ENCODE results near the gene TREM2.

The TREM2 gene

DNA sequence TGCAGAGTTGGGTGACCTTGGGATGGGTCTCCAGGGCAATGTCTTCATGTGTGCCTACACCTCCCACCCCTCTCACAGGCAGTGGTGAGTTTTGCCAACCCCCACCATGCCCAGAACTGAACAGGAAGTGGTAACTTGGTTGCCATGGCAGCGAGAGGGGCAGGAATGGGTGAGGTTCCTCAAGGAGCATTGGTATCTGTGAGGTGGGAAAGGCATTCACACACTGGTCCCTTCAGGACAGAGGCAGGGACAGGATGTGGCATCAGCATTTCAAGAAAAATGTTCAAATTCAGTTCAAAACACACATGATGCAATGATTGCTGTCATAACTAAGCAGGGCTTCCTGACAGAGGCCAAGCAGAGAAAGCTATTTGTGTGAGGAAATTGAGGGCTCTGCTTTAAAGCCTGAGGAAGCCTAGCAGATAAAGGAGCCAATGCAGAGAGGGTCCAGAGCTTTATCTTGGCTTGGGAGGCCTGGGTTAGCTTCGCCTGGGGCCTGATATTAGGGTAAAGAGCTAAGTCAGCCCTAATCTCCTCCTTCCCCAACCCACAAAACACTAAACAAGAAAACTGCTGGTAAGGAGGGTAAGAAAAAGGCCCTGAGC is 37.5 kb upstream of the TREM2 start:
- H3K4me3 ChIP-seq (ENCODE audit: low read depth, low read length), result no peak overlapping the region
- DNase-seq (ENCODE audit: low read depth, low spot score), result no peak
- no peak for TF ChIP-seq CTCF (IDR thresholded peaks at IDR 0.05; ENCODE audit: low read depth, low read length)
- in situ Hi-C loops (cut with HindIII; ENCODE audit: low sequenced_read_pairs), result no loop called here

- DNase-seq (ENCODE audit: low read depth, low spot score), result no peak
- no peak overlapping the region for H3K4me3 ChIP-seq (ENCODE audit: low read depth, low read length)
- in situ Hi-C loops (cut with HindIII; ENCODE audit: low sequenced_read_pairs), result no loop called here
- no peak for TF ChIP-seq CTCF (IDR thresholded peaks at IDR 0.05; ENCODE audit: low read depth, low read length)
Measured at GRCh38 chr6:41199552-41200246, 36.8 kb upstream of the TREM2 start.

- H3K4me3 ChIP-seq (ENCODE audit: low read depth, low read length), result no peak overlapping the region
- DNase-seq (ENCODE audit: low read depth, low spot score), result no peak
- no peak for TF ChIP-seq CTCF (IDR thresholded peaks at IDR 0.05; ENCODE audit: low read depth, low read length)
- in situ Hi-C loops (cut with HindIII; ENCODE audit: low sequenced_read_pairs), result no loop called here
Measured at GRCh38 chr6:41197234-41197633, 34.3 kb upstream of the TREM2 start.

GRCh38 chr6:41194386-41194785 is 31.5 kb upstream of the TREM2 start:
- DNase-seq (ENCODE audit: low read depth, low spot score), result no peak
- no peak for TF ChIP-seq CTCF (IDR thresholded peaks at IDR 0.05; ENCODE audit: low read depth, low read length)
- in situ Hi-C loops (cut with HindIII; ENCODE audit: low sequenced_read_pairs), result no loop called here

DNA sequence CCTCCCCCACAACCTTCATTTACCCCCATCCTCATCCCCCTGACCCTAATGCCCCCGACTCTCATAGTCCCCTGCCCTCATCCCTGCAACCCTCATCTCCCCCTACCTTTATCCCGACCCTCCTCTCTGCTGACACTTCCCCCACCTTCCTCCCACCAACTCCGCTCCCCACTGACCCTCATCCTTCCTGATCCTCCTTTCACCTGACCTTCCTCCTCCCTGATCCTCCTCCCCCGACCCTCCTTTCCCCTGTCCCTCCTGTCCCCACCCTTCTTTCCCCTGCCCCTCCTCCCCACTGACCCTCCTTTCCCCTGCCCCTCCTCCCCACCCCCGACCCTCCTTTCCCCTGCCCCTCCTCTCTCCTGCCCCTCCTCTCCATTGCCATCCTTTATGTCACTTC is 31.0 kb upstream of the TREM2 start:
- in situ Hi-C loops (cut with HindIII; ENCODE audit: low sequenced_read_pairs), result no loop called here
- no peak for TF ChIP-seq CTCF (IDR thresholded peaks at IDR 0.05; ENCODE audit: low read depth, low read length)
- DNase-seq (ENCODE audit: low read depth, low spot score), result no peak
- H3K4me3 ChIP-seq (ENCODE audit: low read depth, low read length), result no peak overlapping the region

More at GRCh38 chr6:41194386-41194785, 31.5 kb upstream of the TREM2 start:
- no peak overlapping the region for H3K4me3 ChIP-seq (ENCODE audit: low read depth, low read length)

GRCh38 chr6:41193171-41193734 is 30.3 kb upstream of the TREM2 start:
- in situ Hi-C loops (cut with HindIII; ENCODE audit: low sequenced_read_pairs), result no loop called here
- no peak for DNase-seq (ENCODE audit: low read depth, low spot score)
- TF ChIP-seq CTCF (IDR thresholded peaks at IDR 0.05; ENCODE audit: low read depth, low read length), result no peak

More at GRCh38 chr6:41193171-41193734, 30.3 kb upstream of the TREM2 start:
- H3K4me3 ChIP-seq (ENCODE audit: low read depth, low read length), result no peak overlapping the region
